Upper lobe of right lung (tissue), 1 donor: ENCODE data around the gene ZSCAN4. TPM values are rescaled to one million over a fixed set of nuclear protein-coding genes. Genes with fewer than 3 reads are reported as not detected.
A peak's percentile ranks its signal among the peaks of the same experiment; 100 is the strongest.

Experiments
- ATAC-seq: fragments of 200-7000 bp; cut with Tn5 transposase; one replicate; pipeline ENCODE4 v1.9.1; 2020; ENCODE audit warnings: mild to moderate bottlenecking, moderate library complexity
- DNase-seq: peaks from one replicate; pipeline ENCODE4 v3.0.0-alpha.2; 2020
- H3K27ac ChIP-seq: fragments of 200-600 bp; one replicate; pipeline ENCODE4 v1.8.0; 2022
- H3K27me3 ChIP-seq: fragments of 200-600 bp; one replicate; pipeline ENCODE4 v1.8.0; 2022; ENCODE audit warnings: mild to moderate bottlenecking
- H3K36me3 ChIP-seq: fragments of 200-600 bp; one replicate; pipeline ENCODE4 v1.8.0; 2022
- H3K4me1 ChIP-seq: fragments of 200-600 bp; one replicate; pipeline ENCODE4 v1.8.0; 2022
- H3K4me3 ChIP-seq: fragments of 200-600 bp; one replicate; pipeline ENCODE4 v1.8.0; 2022; ENCODE audit warnings: mild to moderate bottlenecking
- H3K9me3 ChIP-seq: fragments of 200-600 bp; one replicate; pipeline ENCODE4 v1.8.0; 2022
- CTCF ChIP-seq: fragments of 200-600 bp; IDR thresholded peaks from one replicate; pipeline ENCODE4 v1.8.0; 2022; ENCODE audit warnings: antibody characterized with exemption
- intact Hi-C: fragments of 100-400 bp; cut with DNase I; formaldehyde crosslinking; loops from one replicate; pipeline ENCODE4 v1.11.0; 2022
- total RNA-seq: library from RNA; stranded (reverse); fragmentation: NEBNext Ultra II Directional; extraction: Animal tissue kit (Norgen Biotek cat#: 25700); gene quantifications from one replicate; pipeline ENCODE4 v1.2.1, GENCODE V29; 2021
- donor health status: DM: no; HTN: yes; CAD: no; lungs with severe emphysema.

Gene ZSCAN4
- total RNA-seq, 1 donor from 2014 or later, result not detected

- Histone ChIP-seq H3K36me3 (peaks cover 19% of the 10 kb centered on the region), H3K4me3 (peak overlapping the region; percentile 98), H3K27me3 (no peaks in the 10 kb centered on the region), H3K4me1 (peaks cover 13% of the 10 kb centered on the region), H3K27ac (peak overlapping the region; percentile 63), H3K9me3 (peaks cover 41% of the 10 kb centered on the region)
- ATAC-seq, result no peak
- no peak for TF ChIP-seq CTCF
- intact Hi-C loops, result no loop called here
- no peak for DNase-seq
Measured at GRCh38 chr19:57682226-57682766, 13.6 kb downstream of the ZSCAN4 start.

GRCh38 chr19:57686727-57687126 is 18.0 kb downstream of the ZSCAN4 start:
- ATAC-seq (no peak), DNase-seq (no peak)
- no peak for TF ChIP-seq CTCF
- H3K36me3 ChIP-seq, result peaks cover 19% of the 10 kb centered on the region
- H3K4me1 ChIP-seq, result peaks cover 13% of the 10 kb centered on the region
- H3K27ac ChIP-seq, result no peak overlapping the region
- H3K27me3 ChIP-seq, result no peaks in the 10 kb centered on the region
- H3K9me3 ChIP-seq, result peaks cover 84% of the 10 kb centered on the region
- intact Hi-C loops, result no loop called here
- no peak overlapping the region for H3K4me3 ChIP-seq

GRCh38 chr19:57687363-57688010 is 18.8 kb downstream of the ZSCAN4 start:
- intact Hi-C loops, result no loop called here
- no peak for ATAC-seq
- DNase-seq, result no peak
- H3K4me3 ChIP-seq, result no peak overlapping the region
- H3K9me3 ChIP-seq, result peaks cover 84% of the 10 kb centered on the region
- TF ChIP-seq CTCF, result no peak
- no peak overlapping the region for H3K27ac ChIP-seq
- no peaks in the 10 kb centered on the region for H3K27me3 ChIP-seq
- H3K4me1 ChIP-seq, result peaks cover 9% of the 10 kb centered on the region
- peaks cover 19% of the 10 kb centered on the region for H3K36me3 ChIP-seq

GRCh38 chr19:57688011-57688763 is 19.5 kb downstream of the ZSCAN4 start:
- Histone ChIP-seq H3K4me1 (peaks cover 2% of the 10 kb centered on the region), H3K27ac (no peak overlapping the region), H3K36me3 (peaks cover 19% of the 10 kb centered on the region), H3K4me3 (no peak overlapping the region), H3K27me3 (no peaks in the 10 kb centered on the region), H3K9me3 (peaks cover 85% of the 10 kb centered on the region)
- intact Hi-C loops, result no loop called here
- ATAC-seq (no peak), DNase-seq (no peak)
- no peak for TF ChIP-seq CTCF

GRCh38 chr19:57689750-57690149 is 21.0 kb downstream of the ZSCAN4 start:
- no peak overlapping the region for H3K27ac ChIP-seq
- H3K4me1 ChIP-seq, result no peaks in the 10 kb centered on the region
- DNase-seq (no peak), ATAC-seq (no peak)
- H3K36me3 ChIP-seq, result peaks cover 19% of the 10 kb centered on the region
- intact Hi-C loops, result no loop called here
- no peak overlapping the region for H3K4me3 ChIP-seq
- peaks cover 80% of the 10 kb centered on the region for H3K9me3 ChIP-seq
- TF ChIP-seq CTCF, result no peak
- H3K27me3 ChIP-seq, result no peaks in the 10 kb centered on the region
